RWPE1 (cell line): Measurements from ENCODE around the gene ATXN1.

Experiments
- CTCF ChIA-PET: fragments of 350-600 bp; sonication (Branson Sonifier 250); formaldehyde crosslinking; extraction: SDS; loops from one replicate; lab custom pipeline; 2021; lab: Yijun Ruan, JAX
- POLR2A ChIA-PET: fragments of 400-600 bp; formaldehyde crosslinking; extraction: SDS; loops from one replicate; lab custom pipeline; 2020; ENCODE audit warnings: antibody characterized with exemption; ENCODE audit not compliant: low non-redundant PET; lab: Yijun Ruan, JAX
- DNase-seq: peaks from one replicate; pipeline ENCODE4 v3.0.0; 2012; ENCODE audit warnings: low spot score
- H3K27ac ChIP-seq: fragments of 450-650 bp; 2 replicates; pipeline ENCODE4 v1.5.1; 2017
- TF ChIP-seq, protein P1 (sequence below): fragments of 450-650 bp; conservative IDR thresholded peaks from 2 replicates; pipeline ENCODE4 v1.5.1; 2017; ENCODE audit warnings: low read depth, mild to moderate bottlenecking

ATXN1 gene

DNA sequence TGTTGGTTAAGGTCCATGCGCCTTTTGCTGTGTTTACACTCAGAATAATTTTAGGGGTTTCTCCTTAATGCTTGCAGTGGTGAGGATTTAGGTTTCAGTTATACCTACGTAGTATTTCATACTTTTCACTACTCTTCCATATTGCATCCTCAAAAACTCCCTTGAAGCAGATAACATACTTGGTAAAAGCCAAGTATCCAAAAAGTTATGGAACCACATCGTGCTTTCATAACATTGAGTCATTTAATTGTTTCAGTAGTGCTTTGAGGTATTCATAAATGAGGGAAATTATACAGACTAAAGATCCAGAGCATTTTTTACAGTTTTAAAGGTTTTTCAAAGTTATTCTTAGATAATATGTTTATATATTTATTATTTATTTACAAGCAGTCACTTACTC lies 4.0 kb upstream of the ATXN1 start:
- ChIA-PET POLR2A (no interaction called here), CTCF (interaction anchor here (2.5 kb wide), 1 partner anchor 200 kb away, joined by 20 read pairs; no protein-coding TSS in a partner anchor)
- no peak overlapping the region for H3K27ac ChIP-seq
- no peak for DNase-seq
- TF ChIP-seq, protein P1, sequence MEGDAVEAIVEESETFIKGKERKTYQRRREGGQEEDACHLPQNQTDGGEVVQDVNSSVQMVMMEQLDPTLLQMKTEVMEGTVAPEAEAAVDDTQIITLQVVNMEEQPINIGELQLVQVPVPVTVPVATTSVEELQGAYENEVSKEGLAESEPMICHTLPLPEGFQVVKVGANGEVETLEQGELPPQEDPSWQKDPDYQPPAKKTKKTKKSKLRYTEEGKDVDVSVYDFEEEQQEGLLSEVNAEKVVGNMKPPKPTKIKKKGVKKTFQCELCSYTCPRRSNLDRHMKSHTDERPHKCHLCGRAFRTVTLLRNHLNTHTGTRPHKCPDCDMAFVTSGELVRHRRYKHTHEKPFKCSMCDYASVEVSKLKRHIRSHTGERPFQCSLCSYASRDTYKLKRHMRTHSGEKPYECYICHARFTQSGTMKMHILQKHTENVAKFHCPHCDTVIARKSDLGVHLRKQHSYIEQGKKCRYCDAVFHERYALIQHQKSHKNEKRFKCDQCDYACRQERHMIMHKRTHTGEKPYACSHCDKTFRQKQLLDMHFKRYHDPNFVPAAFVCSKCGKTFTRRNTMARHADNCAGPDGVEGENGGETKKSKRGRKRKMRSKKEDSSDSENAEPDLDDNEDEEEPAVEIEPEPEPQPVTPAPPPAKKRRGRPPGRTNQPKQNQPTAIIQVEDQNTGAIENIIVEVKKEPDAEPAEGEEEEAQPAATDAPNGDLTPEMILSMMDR = no peak

DNA sequence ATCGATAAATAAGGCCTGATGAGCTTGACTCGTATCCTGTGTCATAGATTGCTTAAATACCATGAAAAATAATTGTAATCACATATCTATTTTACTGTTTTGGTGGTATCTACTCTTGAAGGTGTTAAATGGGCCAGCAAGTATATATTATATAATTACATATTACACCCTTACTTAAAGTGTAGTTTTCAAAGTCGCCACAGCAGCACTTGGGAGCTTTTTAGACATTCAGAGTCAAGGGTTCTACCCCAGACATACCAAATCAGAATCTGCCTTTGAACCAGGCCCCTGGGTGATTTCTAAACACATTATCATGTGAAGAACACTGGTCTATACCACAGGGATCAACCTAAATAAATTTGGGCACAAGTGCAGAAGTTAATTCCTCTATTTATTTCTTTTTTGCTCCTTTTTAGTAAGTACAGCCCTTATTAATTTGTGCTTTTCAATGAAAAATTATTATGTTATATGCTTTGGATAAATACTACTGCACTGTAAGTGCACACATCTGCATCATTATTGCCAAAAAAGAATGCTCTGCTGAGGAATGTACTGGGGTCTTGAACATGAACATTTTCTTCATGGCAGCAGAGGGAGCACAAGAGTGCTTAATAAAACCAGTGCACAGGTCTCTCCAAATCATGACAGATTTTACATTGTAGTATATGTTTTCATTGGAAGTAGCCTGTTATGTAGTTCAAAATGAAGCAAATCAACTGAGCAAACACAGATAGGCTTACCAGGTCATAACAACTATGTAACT lies 3.1 kb upstream of the ATXN1 start:
- ChIA-PET CTCF (interaction anchor here (0.7 to 3.2 kb wide), 7 partner anchors 16 to 322 kb away, joined by 3 to 28 read pairs (median 5); no protein-coding TSS in a partner anchor), POLR2A (interaction anchor here (0.5 kb wide), 1 partner anchor 322 kb away, joined by 3 read pairs; no protein-coding TSS in a partner anchor)
- TF ChIP-seq, protein P1 = peak; percentile 44
- no peak overlapping the region for H3K27ac ChIP-seq
- no peak for DNase-seq

DNA sequence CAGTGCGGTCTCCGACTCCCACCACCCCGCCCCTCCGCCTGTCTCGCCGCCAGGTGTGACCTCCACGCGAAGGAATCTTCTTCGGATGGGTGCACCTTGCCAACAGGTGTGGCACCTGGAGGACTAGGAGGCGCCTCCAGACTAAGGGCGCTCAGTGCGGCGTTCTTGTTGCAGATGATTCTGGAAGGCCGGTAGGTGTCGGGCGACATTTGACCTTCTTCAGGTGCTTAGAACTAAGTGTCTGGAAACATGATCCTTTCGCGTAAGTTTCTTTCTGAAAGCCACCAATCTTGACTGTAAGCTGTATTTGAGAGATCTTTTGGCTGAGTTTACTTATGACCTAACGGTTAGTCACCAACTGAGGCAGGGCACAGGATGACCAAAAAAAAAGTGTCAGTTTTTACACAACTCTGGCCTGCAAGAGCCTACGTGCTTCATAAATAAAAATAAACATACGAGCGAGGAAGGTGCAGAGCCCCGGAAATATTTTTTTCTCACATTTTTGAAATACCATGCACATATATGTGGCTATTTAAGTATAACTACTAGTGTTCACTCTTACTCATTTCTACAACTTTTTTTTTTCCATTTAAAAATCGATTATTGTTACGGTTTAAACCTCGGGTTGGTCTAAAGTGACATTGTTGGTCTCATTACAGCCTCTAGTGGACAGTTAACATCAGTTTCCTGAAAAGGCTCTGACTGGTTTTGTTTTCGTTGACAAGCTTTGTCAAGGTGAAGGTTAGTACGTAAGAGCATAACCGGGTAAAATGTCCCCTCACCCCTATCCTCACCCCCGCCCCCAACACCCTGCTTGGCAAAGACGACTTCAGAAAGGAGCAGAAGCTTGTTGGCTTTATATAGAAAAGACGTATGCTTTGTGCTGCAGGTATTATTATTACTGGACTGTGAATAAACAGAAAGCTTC lies 1.6 kb upstream of the ATXN1 start:
- TF ChIP-seq, protein P1 = peak; percentile 88
- peak; percentile 77 for DNase-seq
- H3K27ac ChIP-seq = peak overlapping the region; percentile 93
- POLR2A ChIA-PET = interaction anchor here (0.5 to 0.7 kb wide), 2 partner anchors 50 to 535 kb away, joined by 3 to 7 read pairs; no protein-coding TSS in a partner anchor
- CTCF ChIA-PET = interaction anchor here (0.6 to 3.2 kb wide), 23 partner anchors 12 to 513 kb away, joined by 3 to 28 read pairs (median 4); no protein-coding TSS in a partner anchor

DNA sequence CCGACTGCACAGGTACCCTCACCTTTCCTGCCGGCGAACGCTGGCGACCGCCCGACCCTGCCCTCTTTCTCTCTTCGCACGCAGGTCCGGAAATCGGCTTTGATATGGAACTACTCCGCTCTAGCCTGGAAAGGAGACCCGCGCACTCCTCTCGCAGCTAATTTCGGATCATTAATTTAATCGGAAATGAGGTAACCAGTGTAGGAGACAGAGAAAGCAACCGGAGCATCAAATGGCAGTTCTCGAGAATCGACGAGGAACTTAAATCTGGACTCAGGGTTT lies 949 bp upstream of the ATXN1 start:
- TF ChIP-seq, protein P1 = no peak
- DNase-seq = no peak
- H3K27ac ChIP-seq = peak overlapping the region; percentile 93
- CTCF ChIA-PET = interaction anchor here (0.7 to 3.2 kb wide), 11 partner anchors 22 to 430 kb away, joined by 3 to 28 read pairs (median 3); no protein-coding TSS in a partner anchor
- POLR2A ChIA-PET = interaction anchor here (0.9 kb wide), 1 partner anchor 38 kb away, joined by 3 read pairs; no protein-coding TSS in a partner anchor

DNA sequence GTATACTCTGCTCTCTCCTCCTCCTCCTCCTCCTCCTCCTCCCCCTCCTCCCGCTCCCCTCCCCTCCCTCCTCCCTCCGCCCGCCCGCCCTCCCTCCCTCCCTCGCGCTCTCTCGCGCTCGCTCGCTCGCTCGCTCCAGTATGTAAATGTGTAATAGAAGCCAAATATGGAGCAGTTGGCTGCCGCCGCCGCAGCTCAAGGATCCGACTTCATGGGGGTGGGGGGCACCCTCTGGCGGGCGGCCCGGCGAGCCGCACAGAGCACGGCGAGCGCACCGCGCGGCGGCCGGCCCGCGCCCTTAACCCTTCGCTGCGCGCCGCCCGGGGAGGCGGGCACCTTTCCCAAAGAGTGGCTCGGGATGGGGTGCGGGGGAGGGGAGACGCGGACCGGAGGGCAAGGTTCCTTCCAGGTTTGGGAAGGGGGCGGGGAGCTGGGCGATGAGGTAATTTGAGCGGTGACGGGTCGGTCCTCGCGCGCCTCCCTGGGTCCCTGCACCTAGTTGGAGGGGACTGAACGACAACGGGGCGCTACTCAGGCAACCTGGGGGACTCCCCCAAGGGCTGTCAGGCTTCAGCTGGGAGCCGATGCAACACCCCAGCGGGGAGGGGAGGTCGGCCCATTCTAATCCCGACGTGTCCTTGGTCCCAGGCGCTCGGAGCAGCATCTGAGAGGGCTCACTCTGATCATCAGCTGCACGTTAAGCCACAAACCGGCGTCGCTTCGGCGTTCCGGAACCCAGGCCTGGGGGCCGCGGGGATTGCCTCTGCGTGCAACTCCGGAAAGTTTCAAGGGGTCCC lies 409 bp upstream of the ATXN1 start:
- H3K27ac ChIP-seq = peak overlapping the region; percentile 93
- TF ChIP-seq, protein P1 = peak; percentile 28
- peak; percentile 79 for DNase-seq
- POLR2A ChIA-PET = interaction anchor here (0.9 to 1.1 kb wide), 2 partner anchors 14 to 37 kb away, joined by 3 to 6 read pairs; no protein-coding TSS in a partner anchor
- CTCF ChIA-PET = interaction anchor here (0.6 to 3.2 kb wide), 10 partner anchors 22 to 430 kb away, joined by 3 to 28 read pairs (median 4); no protein-coding TSS in a partner anchor
